Smooth muscle cell (in vitro differentiated cells): ENCODE measurements around the gene SLC25A18. TPM values are rescaled to one million over a fixed set of nuclear protein-coding genes. Genes with fewer than 3 reads are reported as not detected.

Source experiments
- DNase-seq: peaks from one replicate; lab custom pipeline; 2025; ENCODE audit not compliant: unreplicated experiment; lab: John Stamatoyannopoulos, UW
- H2AFZ ChIP-seq: fragments of 200-600 bp; sonication (generic); 2 replicates; pipeline ENCODE4 v1.6.0; 2016; ENCODE audit warnings: antibody characterized with exemption, low read depth, mild to moderate bottlenecking
- H3F3A ChIP-seq: fragments of 200-600 bp; sonication (generic); 2 replicates; pipeline ENCODE4 v1.6.0; 2017; ENCODE audit warnings: antibody characterized with exemption, low read depth
- H3K27ac ChIP-seq: fragments of 200-600 bp; sonication (generic); 2 replicates; pipeline ENCODE4 v1.5.1; 2016; ENCODE audit warnings: low read depth, mild to moderate bottlenecking
- H3K27me3 ChIP-seq: fragments of 200-600 bp; sonication (generic); 2 replicates; pipeline ENCODE4 v1.6.1; 2016; ENCODE audit warnings: low read depth, mild to moderate bottlenecking
- H3K36me3 ChIP-seq: fragments of 200-600 bp; sonication (generic); 2 replicates; pipeline ENCODE4 v1.5.1; 2016; ENCODE audit warnings: low read depth
- H3K4me1 ChIP-seq: fragments of 200-600 bp; sonication (generic); 2 replicates; pipeline ENCODE4 v1.5.1; 2016; ENCODE audit warnings: low read depth
- H3K4me2 ChIP-seq: fragments of 200-600 bp; sonication (generic); 2 replicates; pipeline ENCODE4 v1.6.0; 2016; ENCODE audit warnings: mild to moderate bottlenecking
- H3K4me3 ChIP-seq: fragments of 200-600 bp; sonication (generic); 2 replicates; pipeline ENCODE4 v1.5.1; 2016; ENCODE audit warnings: mild to moderate bottlenecking
- H3K79me2 ChIP-seq: fragments of 200-600 bp; sonication (generic); 2 replicates; pipeline ENCODE4 v1.6.0; 2016; ENCODE audit warnings: low read depth, mild to moderate bottlenecking
- H3K9ac ChIP-seq: fragments of 200-600 bp; sonication (generic); 2 replicates; pipeline ENCODE4 v1.6.0; 2016; ENCODE audit warnings: low read depth
- H3K9me3 ChIP-seq: fragments of 200-600 bp; sonication (generic); replicated peaks from 2 replicates; pipeline ENCODE4 v1.5.1; 2016; ENCODE audit warnings: low read depth
- H4K20me1 ChIP-seq: fragments of 200-600 bp; sonication (generic); 2 replicates; pipeline ENCODE4 v1.6.0; 2016; ENCODE audit warnings: low read depth
- WGBS: methylation state at CpG from one replicate; pipeline ENCODE4 v1.1.7; 2016; ENCODE audit warnings: low lambda C conversion rate; 5-methylcytosine and 5-hydroxymethylcytosine counted together
- polyA plus RNA-seq: library from polyadenylated mRNA; unstranded; fragments of >200 nt; fragmentation: Nextera tagmentation; extraction: Ambion mirVana; gene quantifications from 2 replicates; pipeline ENCODE4 v1.2.1, GENCODE V29; 2016
- total RNA-seq: library from RNA; depleted of rRNA; stranded (reverse); fragments of >200 nt; gene quantifications from 2 replicates; pipeline ENCODE4 v1.2.3, GENCODE V29; 2014
- TF ChIP-seq, protein P1 (sequence below): fragments of 200-600 bp; sonication (generic); IDR thresholded peaks from 2 replicates; pipeline ENCODE4 v1.5.1; 2017; ENCODE audit warnings: borderline replicate concordance, mild to moderate bottlenecking, antibody characterized with exemption; ENCODE audit not compliant: insufficient read depth, poor library complexity, severe bottlenecking

Gene SLC25A18
- total and polyA plus RNA-seq, 2 experiments from 2014 or later: 0.06 to 0.31 TPM

DNA sequence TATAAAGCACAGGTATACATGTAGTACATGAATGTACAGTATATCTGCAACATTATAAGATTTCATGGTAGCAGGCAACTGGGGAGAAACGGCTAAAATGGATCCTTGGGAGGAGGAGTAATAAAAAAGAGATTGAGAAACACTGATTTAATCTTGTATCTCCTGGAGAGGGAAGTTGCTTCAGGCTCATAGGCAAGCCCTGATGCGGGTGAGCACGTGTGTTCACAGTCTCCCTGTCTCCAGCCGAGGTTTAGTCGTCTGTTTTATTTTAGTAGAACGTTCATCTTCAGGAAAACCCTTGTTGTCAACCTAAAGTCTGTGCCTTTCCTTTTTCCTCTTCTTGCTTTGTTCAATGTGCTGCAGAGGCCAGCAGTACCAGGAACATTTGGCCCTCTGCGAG is 21.8 kb upstream of the SLC25A18 start:
- DNase-seq: no peak
- no peaks in the 10 kb centered on the region for H4K20me1 ChIP-seq

DNA sequence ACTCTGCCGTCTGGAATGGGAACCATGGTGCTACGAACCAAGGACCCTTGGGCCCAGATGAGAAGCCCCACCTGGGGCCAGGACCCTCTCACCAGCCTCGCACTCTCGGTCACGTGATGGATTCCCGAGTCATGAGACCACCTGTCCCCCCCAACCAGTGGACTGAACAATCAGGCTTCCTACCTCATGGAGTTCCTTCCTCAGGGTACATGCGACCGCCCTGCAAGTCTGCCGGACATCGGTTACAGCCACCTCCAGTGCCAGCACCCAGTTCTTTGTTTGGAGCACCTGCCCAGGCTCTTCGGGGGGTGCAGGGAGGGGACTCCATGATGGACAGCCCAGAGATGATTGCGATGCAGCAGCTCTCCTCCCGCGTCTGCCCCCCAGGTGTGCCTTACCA is 20.8 kb upstream of the SLC25A18 start:
- H3K27ac ChIP-seq: no peak overlapping the region
- H3K27me3 ChIP-seq: no peaks in the 10 kb centered on the region
- no peak for DNase-seq
- WGBS: 98% methylated on average over 14 of the region's 14 CpGs
- no peak overlapping the region for H3K4me2 ChIP-seq
- H3K9ac ChIP-seq: no peak overlapping the region
- no peaks in the 10 kb centered on the region for H3F3A ChIP-seq
- no peak overlapping the region for H2AFZ ChIP-seq
- H3K79me2 ChIP-seq: no peaks in the 10 kb centered on the region
- no peaks in the 10 kb centered on the region for H3K36me3 ChIP-seq
- no peaks in the 10 kb centered on the region for H3K4me1 ChIP-seq
- TF ChIP-seq, protein P1, sequence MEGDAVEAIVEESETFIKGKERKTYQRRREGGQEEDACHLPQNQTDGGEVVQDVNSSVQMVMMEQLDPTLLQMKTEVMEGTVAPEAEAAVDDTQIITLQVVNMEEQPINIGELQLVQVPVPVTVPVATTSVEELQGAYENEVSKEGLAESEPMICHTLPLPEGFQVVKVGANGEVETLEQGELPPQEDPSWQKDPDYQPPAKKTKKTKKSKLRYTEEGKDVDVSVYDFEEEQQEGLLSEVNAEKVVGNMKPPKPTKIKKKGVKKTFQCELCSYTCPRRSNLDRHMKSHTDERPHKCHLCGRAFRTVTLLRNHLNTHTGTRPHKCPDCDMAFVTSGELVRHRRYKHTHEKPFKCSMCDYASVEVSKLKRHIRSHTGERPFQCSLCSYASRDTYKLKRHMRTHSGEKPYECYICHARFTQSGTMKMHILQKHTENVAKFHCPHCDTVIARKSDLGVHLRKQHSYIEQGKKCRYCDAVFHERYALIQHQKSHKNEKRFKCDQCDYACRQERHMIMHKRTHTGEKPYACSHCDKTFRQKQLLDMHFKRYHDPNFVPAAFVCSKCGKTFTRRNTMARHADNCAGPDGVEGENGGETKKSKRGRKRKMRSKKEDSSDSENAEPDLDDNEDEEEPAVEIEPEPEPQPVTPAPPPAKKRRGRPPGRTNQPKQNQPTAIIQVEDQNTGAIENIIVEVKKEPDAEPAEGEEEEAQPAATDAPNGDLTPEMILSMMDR: no peak
- H3K9me3 ChIP-seq: no peaks in the 10 kb centered on the region
- no peaks in the 10 kb centered on the region for H4K20me1 ChIP-seq
- no peak overlapping the region for H3K4me3 ChIP-seq

More for the DNA sequence above, 21.8 kb upstream of the SLC25A18 start:
- Histone ChIP-seq H2AFZ (no peak overlapping the region), H3K27me3 (no peaks in the 10 kb centered on the region), H3K9ac (no peak overlapping the region), H3F3A (no peaks in the 10 kb centered on the region), H3K9me3 (no peaks in the 10 kb centered on the region), H3K4me2 (no peak overlapping the region), H3K4me1 (no peaks in the 10 kb centered on the region), H3K79me2 (no peaks in the 10 kb centered on the region), H3K4me3 (no peak overlapping the region), H3K27ac (no peak overlapping the region), H3K36me3 (no peaks in the 10 kb centered on the region)
- TF ChIP-seq, protein P1: no peak
- WGBS: 97% methylated on average over 7 of the region's 7 CpGs

DNA sequence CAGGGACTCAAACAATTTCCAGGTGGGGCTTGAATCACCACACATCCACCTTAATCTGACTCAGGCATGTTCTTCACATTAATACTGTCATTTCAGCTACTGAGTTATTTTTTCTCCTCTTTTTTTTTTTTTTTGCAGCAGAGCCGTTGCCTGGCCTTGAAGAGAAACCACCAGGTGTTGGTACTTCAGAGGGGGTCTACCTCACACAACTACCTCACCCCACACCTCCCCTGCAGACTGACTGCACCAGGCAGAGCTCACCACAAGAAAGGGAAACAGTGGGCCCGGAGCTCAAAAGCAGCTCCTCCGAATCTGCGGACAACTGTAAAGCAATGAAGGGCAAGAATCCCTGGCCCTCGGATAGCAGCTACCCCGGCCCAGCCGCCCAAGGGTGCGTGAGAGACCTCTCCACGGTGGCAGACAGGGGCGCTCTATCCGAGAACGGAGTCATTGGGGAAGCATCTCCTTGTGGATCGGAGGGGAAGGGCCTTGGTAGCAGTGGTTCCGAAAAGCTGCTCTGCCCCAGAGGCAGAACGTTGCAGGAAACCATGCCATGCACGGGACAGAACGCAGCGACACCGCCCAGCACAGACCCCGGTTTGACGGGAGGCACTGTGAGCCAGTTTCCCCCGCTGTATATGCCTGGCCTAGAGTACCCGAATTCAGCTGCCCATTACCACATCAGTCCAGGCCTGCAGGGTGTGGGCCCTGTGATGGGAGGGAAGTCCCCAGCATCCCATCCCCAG is 15.1 kb upstream of the SLC25A18 start:
- H2AFZ ChIP-seq: no peak overlapping the region
- no peaks in the 10 kb centered on the region for H3K79me2 ChIP-seq
- H3K9ac ChIP-seq: no peak overlapping the region
- no peaks in the 10 kb centered on the region for H3K9me3 ChIP-seq
- TF ChIP-seq, protein P1: no peak
- no peaks in the 10 kb centered on the region for H4K20me1 ChIP-seq
- H3K27ac ChIP-seq: no peak overlapping the region
- DNase-seq: no peak
- no peaks in the 10 kb centered on the region for H3K36me3 ChIP-seq
- no peak overlapping the region for H3K4me3 ChIP-seq
- no peaks in the 10 kb centered on the region for H3F3A ChIP-seq
- WGBS: 98% methylated on average over 23 of the region's 23 CpGs
- H3K4me1 ChIP-seq: no peaks in the 10 kb centered on the region
- no peaks in the 10 kb centered on the region for H3K27me3 ChIP-seq
- H3K4me2 ChIP-seq: no peak overlapping the region

DNA sequence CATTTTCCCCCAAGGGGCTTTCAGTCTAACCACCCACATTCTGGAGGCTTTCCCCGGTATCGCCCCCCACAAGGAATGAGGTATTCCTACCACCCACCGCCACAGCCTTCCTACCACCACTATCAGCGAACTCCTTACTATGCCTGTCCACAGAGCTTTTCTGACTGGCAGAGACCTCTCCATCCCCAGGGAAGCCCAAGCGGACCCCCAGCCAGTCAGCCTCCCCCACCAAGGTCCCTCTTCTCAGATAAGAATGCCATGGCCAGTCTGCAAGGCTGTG is 14.6 kb upstream of the SLC25A18 start:
- Histone ChIP-seq H3F3A (no peaks in the 10 kb centered on the region), H3K27ac (no peak overlapping the region), H3K9ac (no peak overlapping the region), H2AFZ (no peak overlapping the region), H3K4me3 (no peak overlapping the region), H3K9me3 (no peaks in the 10 kb centered on the region), H4K20me1 (no peaks in the 10 kb centered on the region), H3K27me3 (no peaks in the 10 kb centered on the region), H3K4me1 (no peaks in the 10 kb centered on the region), H3K79me2 (no peaks in the 10 kb centered on the region), H3K36me3 (no peaks in the 10 kb centered on the region), H3K4me2 (no peak overlapping the region)
- DNase-seq: no peak
- WGBS: 100% methylated on average over 5 of the region's 5 CpGs
- TF ChIP-seq, protein P1: no peak
